K562 (cell line): Measurements from ENCODE around the gene OR2V2. TPM values are rescaled to one million over a fixed set of nuclear protein-coding genes. Genes with fewer than 3 reads are reported as not detected.

Experiments
- CEBPB ChIP-seq: fragments of 450-650 bp; IDR thresholded peaks from 2 replicates; pipeline ENCODE4 v1.6.1; 2016; ENCODE audit warnings: missing genetic modification characterization, missing compliant biosample characterization
- CXXC5 ChIP-seq: fragments of 250-450 bp; sonication (Bioruptor Pico); IDR thresholded peaks from 2 replicates; pipeline ENCODE4 v1.8.0; 2022; ENCODE audit warnings: inconsistent platforms, mild to moderate bottlenecking, moderate library complexity
- DLX4 ChIP-seq: fragments of 250-450 bp; sonication (Bioruptor Pico); IDR thresholded peaks from 2 replicates; pipeline ENCODE4 v1.6.1; 2021; ENCODE audit warnings: mild to moderate bottlenecking
- NFE2L1 ChIP-seq: fragments of 450-650 bp; IDR thresholded peaks from 2 replicates; pipeline ENCODE4 v1.6.1; 2016; ENCODE audit warnings: missing genetic modification characterization, low read depth, mild to moderate bottlenecking, missing compliant biosample characterization, moderate library complexity, borderline replicate concordance
- SPI1 ChIP-seq: IDR thresholded peaks from 2 replicates; pipeline ENCODE4 v1.6.1; 2011; ENCODE audit warnings: low read depth, low read length, control low read depth, borderline replicate concordance
- TEAD4 ChIP-seq, 2 experiments: sonication (generic) in 1 of 2; formaldehyde crosslinking in 1 of 2; IDR thresholded peaks; 2 replicates each; pipeline versions ENCODE4 v1.6.1 to v1.8.0; 2012 to 2022; ENCODE audit warnings: borderline replicate concordance in 1 of 2, inconsistent platforms in 1 of 2, low read length in 1 of 2, mild to moderate bottlenecking in 1 of 2, missing genetic modification reagents in 1 of 2
- polyA plus RNA-seq, 8 experiments: library from polyadenylated mRNA; depleted of rRNA in 4 of 8; stranded (reverse) in 5 of 8; unstranded in 3 of 8; fragments of >200 nt; fragmentation: Nextera tagmentation in 2 of 8; fragmentation: Illumina TruSeq in 1 of 8; extraction: Ambion mirVana in 2 of 8; extraction: Trizol in 1 of 8; gene quantifications; 2 replicates each; pipeline versions ENCODE4 v1.2.1 to v1.2.3, GENCODE V29; 2011 to 2014; ENCODE audit warnings: inconsistent platforms in 1 of 8, missing spikeins in 1 of 8
- total RNA-seq, 7 experiments: library from RNA; depleted of rRNA in 6 of 7; stranded (reverse); fragments of >200 nt in 6 of 7; fragmentation: Illumina TruSeq in 2 of 7; extraction: Trizol in 2 of 7; gene quantifications; 2 replicates each; pipeline versions ENCODE4 v1.2.1 to v1.2.3, GENCODE V29; 2011 to 2021; ENCODE audit warnings: low replicate concordance in 1 of 7
- TF ChIP-seq, protein P1 (sequence below): fragments of 450-650 bp; IDR thresholded peaks from 2 replicates; pipeline ENCODE4 v1.6.1; 2016; ENCODE audit warnings: mild to moderate bottlenecking, moderate library complexity
- TF ChIP-seq, protein P2 (sequence below), 3 experiments: fragments of 200-800 bp in 1 of 3; sonication (Bioruptor generic) in 1 of 3; sonication (generic) in 1 of 3; formaldehyde crosslinking in 1 of 3; IDR thresholded peaks; 2 replicates each; pipeline versions ENCODE4 v1.6.1 to v1.8.0; 2016 to 2022; ENCODE audit warnings: mild to moderate bottlenecking in 2 of 3, missing compliant biosample characterization in 2 of 3, missing genetic modification characterization in 2 of 3, missing genetic modification reagents in 1 of 3

OR2V2 gene
- total and polyA plus RNA-seq, 9 of the 15 experiments (the other 6 are each of a cell fraction or from before 2014, with no cell fraction given): 0.01 TPM; not detected in 8

DNA sequence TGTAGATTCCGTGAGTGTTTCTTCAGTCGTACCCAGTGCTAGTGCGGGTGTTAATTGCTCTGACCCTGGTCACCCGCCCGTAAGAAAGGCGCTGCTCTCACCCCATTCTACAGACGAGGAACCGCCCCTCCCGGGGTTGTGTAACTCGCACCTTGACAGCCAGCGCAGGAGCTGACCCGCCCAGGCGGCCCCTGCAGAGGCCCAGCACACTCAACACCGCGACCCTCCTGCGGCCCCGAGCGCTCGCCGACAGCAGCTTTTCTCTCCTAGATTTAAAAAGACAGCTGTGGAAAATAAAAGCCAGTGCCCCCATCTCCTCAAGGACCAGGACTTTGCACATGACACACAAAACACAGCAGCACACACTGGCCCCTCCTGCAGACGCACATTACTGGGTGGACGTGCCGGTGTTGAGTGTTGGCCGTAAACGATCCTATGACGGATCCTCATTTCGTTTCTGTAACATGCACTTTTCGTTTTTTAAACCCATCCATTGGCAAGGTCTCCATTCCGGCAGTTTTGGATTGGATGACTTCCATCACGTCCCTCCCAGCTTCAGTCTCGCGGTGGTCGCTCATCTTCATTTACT, 22.9 kb downstream of the OR2V2 start (continued):
- TF ChIP-seq, protein P1, sequence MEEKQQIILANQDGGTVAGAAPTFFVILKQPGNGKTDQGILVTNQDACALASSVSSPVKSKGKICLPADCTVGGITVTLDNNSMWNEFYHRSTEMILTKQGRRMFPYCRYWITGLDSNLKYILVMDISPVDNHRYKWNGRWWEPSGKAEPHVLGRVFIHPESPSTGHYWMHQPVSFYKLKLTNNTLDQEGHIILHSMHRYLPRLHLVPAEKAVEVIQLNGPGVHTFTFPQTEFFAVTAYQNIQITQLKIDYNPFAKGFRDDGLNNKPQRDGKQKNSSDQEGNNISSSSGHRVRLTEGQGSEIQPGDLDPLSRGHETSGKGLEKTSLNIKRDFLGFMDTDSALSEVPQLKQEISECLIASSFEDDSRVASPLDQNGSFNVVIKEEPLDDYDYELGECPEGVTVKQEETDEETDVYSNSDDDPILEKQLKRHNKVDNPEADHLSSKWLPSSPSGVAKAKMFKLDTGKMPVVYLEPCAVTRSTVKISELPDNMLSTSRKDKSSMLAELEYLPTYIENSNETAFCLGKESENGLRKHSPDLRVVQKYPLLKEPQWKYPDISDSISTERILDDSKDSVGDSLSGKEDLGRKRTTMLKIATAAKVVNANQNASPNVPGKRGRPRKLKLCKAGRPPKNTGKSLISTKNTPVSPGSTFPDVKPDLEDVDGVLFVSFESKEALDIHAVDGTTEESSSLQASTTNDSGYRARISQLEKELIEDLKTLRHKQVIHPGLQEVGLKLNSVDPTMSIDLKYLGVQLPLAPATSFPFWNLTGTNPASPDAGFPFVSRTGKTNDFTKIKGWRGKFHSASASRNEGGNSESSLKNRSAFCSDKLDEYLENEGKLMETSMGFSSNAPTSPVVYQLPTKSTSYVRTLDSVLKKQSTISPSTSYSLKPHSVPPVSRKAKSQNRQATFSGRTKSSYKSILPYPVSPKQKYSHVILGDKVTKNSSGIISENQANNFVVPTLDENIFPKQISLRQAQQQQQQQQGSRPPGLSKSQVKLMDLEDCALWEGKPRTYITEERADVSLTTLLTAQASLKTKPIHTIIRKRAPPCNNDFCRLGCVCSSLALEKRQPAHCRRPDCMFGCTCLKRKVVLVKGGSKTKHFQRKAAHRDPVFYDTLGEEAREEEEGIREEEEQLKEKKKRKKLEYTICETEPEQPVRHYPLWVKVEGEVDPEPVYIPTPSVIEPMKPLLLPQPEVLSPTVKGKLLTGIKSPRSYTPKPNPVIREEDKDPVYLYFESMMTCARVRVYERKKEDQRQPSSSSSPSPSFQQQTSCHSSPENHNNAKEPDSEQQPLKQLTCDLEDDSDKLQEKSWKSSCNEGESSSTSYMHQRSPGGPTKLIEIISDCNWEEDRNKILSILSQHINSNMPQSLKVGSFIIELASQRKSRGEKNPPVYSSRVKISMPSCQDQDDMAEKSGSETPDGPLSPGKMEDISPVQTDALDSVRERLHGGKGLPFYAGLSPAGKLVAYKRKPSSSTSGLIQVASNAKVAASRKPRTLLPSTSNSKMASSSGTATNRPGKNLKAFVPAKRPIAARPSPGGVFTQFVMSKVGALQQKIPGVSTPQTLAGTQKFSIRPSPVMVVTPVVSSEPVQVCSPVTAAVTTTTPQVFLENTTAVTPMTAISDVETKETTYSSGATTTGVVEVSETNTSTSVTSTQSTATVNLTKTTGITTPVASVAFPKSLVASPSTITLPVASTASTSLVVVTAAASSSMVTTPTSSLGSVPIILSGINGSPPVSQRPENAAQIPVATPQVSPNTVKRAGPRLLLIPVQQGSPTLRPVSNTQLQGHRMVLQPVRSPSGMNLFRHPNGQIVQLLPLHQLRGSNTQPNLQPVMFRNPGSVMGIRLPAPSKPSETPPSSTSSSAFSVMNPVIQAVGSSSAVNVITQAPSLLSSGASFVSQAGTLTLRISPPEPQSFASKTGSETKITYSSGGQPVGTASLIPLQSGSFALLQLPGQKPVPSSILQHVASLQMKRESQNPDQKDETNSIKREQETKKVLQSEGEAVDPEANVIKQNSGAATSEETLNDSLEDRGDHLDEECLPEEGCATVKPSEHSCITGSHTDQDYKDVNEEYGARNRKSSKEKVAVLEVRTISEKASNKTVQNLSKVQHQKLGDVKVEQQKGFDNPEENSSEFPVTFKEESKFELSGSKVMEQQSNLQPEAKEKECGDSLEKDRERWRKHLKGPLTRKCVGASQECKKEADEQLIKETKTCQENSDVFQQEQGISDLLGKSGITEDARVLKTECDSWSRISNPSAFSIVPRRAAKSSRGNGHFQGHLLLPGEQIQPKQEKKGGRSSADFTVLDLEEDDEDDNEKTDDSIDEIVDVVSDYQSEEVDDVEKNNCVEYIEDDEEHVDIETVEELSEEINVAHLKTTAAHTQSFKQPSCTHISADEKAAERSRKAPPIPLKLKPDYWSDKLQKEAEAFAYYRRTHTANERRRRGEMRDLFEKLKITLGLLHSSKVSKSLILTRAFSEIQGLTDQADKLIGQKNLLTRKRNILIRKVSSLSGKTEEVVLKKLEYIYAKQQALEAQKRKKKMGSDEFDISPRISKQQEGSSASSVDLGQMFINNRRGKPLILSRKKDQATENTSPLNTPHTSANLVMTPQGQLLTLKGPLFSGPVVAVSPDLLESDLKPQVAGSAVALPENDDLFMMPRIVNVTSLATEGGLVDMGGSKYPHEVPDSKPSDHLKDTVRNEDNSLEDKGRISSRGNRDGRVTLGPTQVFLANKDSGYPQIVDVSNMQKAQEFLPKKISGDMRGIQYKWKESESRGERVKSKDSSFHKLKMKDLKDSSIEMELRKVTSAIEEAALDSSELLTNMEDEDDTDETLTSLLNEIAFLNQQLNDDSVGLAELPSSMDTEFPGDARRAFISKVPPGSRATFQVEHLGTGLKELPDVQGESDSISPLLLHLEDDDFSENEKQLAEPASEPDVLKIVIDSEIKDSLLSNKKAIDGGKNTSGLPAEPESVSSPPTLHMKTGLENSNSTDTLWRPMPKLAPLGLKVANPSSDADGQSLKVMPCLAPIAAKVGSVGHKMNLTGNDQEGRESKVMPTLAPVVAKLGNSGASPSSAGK: 0 out of 2 replicates have a peak, but pooled peaks have one; percentile 50
- TF ChIP-seq, protein P2, sequence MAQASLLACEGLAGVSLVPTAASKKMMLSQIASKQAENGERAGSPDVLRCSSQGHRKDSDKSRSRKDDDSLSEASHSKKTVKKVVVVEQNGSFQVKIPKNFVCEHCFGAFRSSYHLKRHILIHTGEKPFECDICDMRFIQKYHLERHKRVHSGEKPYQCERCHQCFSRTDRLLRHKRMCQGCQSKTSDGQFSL (CRISPR knock-in tag; IDR thresholded peaks at IDR 0.05): no peak
- TF ChIP-seq, protein P2 (tag; IDR thresholded peaks at IDR 0.05): no peak
- TF ChIP-seq SPI1 (no peak), CXXC5 (CRISPR knock-in tag) (0 out of 2 replicates have a peak, but pooled peaks have one; percentile 13), TEAD4 (IDR thresholded peaks at IDR 0.05; ENCODE audit: low read length) (no peak), TEAD4 (CRISPR knock-in tag; IDR thresholded peaks at IDR 0.05; ENCODE audit: borderline replicate concordance) (no peak), CEBPB (tag) (peak; percentile 94), NFE2L1 (tag) (no peak), DLX4 (CRISPR knock-in tag) (no peak)
